ENCODE measurements around the gene MAGEC2.

MAGEC2 gene

DNA sequence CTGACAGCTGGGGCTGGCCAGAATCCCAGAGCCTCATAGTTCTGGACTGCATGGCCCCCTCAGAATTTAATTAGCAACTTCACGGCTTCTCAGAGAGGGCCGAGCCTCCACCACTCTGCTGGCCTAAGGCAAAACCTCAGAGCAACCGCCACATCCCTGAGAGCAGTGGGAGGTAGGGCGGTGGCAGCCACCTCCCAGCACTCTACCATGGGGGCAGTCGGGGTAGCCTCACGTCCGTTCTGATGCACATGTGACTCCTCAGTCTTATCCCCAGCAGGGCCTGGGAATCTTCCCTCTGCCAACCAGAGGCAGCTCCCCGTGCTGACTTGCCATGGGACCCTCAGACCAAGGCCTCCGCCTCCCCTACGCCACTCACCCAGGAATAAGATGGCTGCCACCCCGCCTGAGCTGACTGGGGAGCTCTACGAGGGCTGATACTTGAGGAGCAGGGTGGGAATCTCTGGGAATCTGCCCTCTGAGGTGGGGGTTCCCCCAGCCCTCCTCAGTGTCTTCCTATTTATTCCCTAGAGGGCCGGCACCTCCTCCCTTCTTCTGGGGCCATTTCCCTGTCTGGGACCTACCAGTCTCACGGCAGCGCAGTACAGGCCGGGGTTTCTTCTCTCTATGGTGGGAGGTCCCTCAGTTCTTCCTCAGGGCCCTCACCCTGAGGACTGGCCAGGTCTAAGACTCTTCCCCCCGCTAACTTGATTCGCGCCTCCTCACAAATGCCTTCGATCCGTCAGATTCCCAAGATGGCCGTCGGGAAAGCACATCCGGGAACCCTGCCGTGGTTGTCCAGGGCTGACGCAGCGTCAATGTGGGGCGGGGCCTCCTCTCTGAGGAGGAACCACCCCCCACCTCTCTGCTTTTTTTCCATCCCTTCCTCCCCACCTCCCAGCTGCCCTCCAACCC lies at the start of gene MAGEC2:
Gene MAGEC2 (minus strand): TSS at position 769 of the 912 bp plus-strand sequence. CDS start 1,303 bp downstream, outside the sequence.
- DNase-seq: no peak

DNA sequence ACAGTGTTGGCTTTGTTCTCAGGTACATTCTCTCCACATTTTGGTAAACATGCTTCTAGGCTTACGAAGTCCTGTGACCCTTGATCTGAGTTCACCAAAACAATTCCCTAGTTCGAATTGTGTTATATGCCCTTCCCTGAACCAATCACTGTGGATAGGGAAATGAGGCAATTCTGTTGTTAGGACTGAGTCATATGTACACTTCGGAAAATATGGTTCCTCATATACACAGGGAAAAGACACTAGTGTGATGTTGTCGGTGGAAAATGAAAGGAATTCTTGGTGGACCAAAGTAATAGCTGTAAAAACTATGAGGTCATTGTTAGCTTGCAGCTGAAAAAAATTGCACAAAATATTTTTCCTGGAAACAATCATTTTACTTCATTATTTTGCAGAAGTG lies 46.6 kb upstream of the MAGEC2 start:
- no peak for DNase-seq

DNA sequence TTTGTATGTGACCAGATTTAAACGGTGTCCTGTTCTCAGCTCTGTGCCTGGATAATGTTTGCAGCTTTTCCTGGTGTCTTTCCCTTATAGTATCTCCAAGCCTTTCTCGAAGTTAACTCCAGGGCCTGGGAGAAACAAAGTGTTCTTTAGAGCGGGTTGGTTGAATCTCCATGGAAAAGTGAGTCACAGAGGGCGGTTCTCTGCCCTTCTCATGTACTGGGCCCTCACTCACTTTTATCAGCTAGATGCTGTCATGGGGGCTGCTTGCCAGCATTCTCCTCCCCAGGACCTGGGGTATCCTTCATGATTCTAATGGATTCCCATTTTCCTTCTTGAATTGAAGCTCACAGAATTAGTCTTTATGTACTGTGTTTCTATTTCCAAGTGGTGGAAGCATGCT lies 46.1 kb upstream of the MAGEC2 start:
- DNase-seq: no peak

GRCh38 chrX:142250502-142250901 lies 45.4 kb upstream of the MAGEC2 start:
- DNase-seq: no peak

- DNase-seq: no peak
These were observed 44.6 kb upstream of the MAGEC2 start for GRCh38 chrX:142249721-142250120.

DNA sequence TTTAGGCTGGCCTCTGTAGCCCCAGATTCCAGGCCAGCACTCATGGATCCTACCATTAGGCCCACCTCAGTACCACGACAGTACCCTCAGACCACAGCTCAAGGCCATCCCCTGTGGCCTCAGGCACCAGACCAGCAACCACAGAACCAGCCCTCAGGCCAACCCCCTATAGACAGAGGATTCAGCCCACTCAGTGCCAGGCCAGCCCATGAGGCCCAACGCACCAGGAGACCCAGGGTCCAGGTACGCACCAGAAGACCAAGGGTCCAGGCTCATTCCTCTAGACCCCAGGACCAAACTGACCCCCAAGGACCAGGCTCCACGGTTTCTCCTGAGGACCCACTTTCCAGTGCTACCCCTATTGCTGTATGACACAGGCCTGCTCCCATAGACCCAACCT lies 39.5 kb upstream of the MAGEC2 start:
- no peak for DNase-seq

DNA sequence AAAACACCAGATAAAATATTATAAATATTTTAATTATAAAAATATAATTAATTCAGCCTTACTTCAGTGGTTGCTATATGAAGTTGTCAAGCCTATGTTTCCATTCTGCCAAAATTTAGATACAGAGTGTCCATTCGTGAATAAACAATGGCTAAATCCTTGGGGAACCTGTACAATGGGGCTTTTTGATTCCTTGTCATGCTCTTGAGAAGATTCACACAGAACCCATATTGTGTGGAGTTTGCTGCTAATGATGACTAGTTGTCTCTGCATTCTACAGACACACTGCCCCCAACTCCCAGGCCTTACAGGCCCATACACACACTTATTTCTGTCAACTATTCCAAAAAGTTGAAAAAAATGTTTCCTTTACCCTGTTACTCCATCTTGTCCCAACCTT lies 33.4 kb upstream of the MAGEC2 start:
- no peak for DNase-seq

DNA sequence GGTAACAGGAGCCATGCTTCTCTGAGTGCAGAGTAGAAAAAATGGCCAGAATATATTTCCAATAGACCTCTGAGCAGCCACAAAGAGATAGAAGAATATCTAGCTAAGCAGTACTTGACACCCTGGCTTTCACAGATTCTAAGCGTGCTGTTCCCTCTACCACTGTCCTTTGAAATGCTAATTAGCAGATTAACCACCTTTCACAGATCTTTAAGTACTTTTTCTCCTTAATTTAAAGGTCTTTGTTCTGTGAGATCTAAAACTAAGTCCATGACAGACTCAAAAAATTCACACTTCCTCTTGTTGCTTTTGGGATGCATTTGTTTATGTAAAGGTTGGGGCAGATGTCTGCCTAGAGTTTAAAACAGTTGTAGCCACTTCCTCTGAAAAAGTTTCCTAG lies 28.3 kb upstream of the MAGEC2 start:
- no peak for DNase-seq

- no peak for DNase-seq
These were observed 9.0 kb upstream of the MAGEC2 start for GRCh38 chrX:142214081-142214480.

DNA sequence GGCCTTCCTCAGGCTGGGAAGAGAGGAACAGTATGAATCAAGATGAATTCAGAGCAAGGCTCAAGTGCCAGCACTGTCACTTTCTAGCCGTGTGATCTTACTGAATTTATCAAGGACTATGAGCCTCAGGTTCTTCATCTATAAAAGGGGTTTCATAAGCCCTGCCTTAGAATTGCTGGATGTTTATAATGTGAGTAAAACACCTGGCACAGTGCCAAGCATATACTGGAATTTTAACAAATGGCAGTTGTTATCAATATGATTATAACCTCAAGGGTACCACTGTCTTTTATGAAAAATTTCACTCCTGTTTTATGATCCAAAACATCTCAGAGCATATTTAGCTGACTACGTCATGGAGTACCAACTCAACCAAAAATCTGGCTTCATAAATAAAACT lies 4.0 kb downstream of the MAGEC2 start:
- DNase-seq: no peak

- DNase-seq: no peak
These were observed 19.0 kb downstream of the MAGEC2 start for GRCh38 chrX:142186103-142186502.

DNA sequence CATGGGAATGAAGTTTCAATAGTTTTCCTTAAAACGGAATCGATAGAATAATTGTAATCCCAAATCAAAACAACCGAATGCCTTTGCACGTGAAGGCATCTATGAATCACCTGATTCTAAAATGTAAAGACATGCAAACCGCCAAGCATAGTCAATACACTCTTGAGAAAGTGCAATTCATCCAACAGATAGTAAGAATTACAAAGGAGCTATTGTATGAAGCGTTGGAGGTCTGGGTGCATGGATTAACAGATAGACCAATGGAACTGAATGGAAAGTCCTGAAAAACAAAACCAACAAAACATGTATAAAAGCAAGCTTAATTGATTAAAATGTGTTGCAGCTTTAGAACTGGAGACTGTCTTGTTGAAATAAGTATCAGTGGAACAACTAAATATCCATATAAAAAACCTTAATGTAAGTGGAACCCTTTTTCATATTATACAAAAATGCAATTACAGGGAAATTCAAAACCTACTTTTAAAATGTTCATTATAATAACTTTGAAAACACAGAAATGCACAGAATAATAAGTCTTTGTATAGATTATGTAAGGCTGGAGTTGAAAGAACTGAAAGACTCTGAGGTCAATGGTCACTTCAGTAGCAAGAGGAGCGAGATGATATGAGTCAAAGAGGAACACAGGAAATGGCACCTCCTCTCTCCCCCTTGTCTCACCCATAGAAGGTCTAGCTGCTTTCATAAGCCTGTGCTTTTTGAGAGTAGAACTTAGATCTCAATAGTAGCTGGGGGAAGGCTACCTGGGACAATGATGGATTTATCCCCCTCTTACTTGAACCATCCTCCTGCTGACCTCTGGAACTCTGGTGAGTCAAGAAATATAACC lies 20.1 kb downstream of the MAGEC2 start:
- DNase-seq: no peak

- DNase-seq: no peak
These were observed 48.5 kb downstream of the MAGEC2 start for GRCh38 chrX:142156567-142156966.

Data from CD4-positive, alpha-beta T cell treated with Interleukin-1 beta for 1 hour (primary cell).